ENCODE measurements around the gene KDM5B.

KDM5B gene

GRCh38 chr1:202711949-202712635 is 96.1 kb downstream of the KDM5B start:
- no peak for DNase-seq

DNA sequence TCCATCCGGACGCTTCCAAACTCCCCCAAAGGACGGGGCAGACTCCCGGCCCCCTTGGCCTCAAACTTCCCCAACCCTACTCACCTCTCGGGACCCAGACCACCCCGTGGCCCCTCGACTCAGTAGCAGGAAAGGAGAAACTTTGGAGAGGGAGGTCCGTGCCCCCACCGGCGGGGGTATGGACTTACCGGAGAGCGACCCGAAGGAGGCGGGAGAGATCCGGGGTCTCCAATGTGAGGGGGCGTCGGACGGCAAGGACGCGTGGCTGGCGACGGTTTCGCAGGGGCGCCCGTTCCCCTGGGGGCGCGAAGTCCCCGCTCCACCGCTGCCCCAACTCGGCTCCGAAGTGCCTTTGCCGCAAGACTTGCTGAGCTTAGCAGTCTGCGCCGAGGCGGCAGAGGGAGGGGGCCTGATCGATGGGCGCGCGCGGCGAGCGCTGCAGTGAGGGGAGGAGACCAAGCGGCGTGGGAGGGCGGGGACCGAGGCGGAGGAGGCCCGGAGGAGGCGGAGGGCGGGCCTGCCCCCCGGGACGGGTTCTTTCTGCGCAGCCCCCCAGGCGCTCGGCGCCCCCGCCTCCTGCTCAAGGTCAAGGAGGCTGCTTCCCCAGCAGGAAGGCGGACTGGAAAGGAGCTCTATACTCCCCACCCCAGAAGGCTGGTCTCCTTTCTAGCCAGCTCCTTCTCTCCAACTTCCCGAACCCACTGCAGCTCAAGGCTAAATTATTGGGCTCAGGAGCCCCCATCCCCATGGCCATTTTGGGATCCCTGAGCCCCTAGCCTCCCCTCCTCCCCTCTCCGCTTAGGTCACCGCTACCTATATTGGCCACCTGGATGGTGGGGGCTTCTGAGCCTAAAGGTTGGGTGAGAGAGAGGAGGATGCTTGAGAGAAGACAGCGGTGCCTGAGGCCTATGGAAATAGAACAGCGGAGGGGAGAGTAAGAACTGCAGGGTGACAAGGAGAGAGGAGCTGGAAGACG is 97.9 kb downstream of the KDM5B start, which contains the start of gene SYT2:
SYT2 (minus strand) TSS at position 385 of the 976 bp plus-strand sequence. CDS start 104,682 bp downstream, outside the sequence.
- DNase-seq: peak in 1 of 2 donors; percentile 41

DNA sequence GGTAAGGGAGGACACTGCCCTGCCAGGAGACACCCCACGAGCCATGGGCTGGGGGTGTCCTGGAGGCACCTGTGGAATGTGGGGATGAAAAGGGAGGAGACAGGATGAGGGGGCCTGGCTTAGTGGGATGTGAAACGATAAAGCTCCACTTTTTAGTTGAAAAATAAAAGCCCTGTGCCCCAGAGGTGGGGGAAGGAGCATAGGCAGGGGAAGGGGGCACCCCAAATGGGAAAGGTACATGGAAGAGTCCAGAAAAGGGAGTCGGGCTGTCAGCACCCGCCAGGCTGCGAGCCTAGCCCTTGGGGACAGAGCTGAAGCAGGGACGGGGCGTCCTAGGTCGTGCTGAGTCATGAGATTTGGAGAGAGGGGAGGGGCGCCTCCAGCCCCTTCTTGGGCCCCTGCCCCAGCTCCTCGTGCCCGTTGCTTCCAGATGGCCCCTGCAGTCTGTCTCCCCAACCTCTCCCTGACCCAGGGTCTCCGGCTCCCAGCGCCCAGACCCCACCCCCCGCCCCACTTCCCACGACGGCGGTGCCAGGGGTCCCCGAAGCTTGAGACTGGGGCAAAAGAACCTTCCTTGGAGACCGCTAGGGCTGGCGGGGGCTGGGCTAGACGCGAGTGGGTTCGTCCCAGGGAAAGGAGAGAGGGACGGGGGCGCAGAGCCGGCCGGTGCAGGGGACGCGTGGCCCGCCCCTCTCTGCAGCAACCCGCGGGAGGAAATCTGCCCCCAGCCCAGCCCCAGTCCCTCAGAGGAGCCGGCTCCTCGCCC is 98.8 kb downstream of the KDM5B start:
- no peak for DNase-seq

- DNase-seq: no peak
These were observed 99.6 kb downstream of the KDM5B start for GRCh38 chr1:202708456-202709275.

DNA sequence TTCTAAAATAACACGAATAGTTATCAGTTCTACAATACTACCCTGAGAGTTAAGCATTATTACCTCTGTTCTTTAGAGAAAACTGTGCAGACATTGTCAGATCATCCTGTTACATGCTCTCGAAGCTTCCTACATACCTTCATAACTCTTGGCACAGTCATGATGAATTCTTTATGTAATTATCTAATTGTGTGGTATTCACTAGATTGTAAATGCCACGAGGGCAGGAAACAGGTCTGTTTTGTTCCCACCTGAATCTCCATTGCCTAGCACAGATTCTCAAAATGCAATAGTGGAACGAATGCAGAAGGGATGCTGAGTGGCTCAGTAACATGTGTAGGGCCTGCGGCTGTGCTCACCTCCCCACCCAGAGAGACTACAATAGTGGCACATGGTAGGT is 101.4 kb downstream of the KDM5B start:
- no peak for DNase-seq

GRCh38 chr1:202704601-202705000 is 103.6 kb downstream of the KDM5B start:
- no peak for DNase-seq

- no peak for DNase-seq
These were observed 105.0 kb downstream of the KDM5B start for GRCh38 chr1:202703191-202703590.

- no peak for DNase-seq
These were observed 106.1 kb downstream of the KDM5B start for GRCh38 chr1:202702088-202702487.

GRCh38 chr1:202701200-202701599 is 107.0 kb downstream of the KDM5B start:
- DNase-seq: no peak

GRCh38 chr1:202700061-202700460 is 108.2 kb downstream of the KDM5B start:
- DNase-seq: no peak

- no peak for DNase-seq
These were observed 109.9 kb downstream of the KDM5B start for GRCh38 chr1:202698276-202698675.

- no peak for DNase-seq
These were observed 111.2 kb downstream of the KDM5B start for GRCh38 chr1:202697038-202697437.

- DNase-seq: no peak
These were observed 113.9 kb downstream of the KDM5B start for GRCh38 chr1:202694314-202694713.

DNA sequence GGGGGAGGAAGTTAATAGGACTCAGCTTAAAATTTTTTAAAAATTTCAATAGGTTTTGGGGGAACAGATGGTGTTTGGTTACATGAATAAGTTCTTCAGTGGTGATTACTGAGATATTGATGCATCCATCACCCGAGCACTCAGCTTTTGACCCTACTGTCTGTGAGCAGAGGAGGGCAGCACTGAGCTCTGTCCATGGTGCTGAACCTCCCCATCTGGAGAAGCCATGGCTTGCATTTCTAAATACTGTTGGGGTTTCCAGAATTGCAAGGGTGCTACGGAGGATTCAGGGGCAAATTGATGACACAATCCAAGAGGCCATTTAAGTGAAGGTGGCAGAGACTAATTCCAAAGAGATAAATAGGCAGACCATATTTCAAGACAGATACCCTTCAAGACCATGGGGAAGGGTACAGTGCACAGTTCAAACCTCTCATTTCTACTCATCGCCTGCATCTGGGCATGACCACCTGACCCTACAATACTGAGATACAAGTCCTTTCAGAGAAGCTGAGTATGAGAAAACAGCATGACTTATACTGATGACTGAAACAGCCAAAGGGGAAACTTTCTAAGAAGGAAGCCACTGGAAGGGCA is 115.2 kb downstream of the KDM5B start:
- peak; percentile 71 to 73 for DNase-seq

GRCh38 chr1:202691816-202692215 is 116.4 kb downstream of the KDM5B start:
- DNase-seq: no peak

DNA sequence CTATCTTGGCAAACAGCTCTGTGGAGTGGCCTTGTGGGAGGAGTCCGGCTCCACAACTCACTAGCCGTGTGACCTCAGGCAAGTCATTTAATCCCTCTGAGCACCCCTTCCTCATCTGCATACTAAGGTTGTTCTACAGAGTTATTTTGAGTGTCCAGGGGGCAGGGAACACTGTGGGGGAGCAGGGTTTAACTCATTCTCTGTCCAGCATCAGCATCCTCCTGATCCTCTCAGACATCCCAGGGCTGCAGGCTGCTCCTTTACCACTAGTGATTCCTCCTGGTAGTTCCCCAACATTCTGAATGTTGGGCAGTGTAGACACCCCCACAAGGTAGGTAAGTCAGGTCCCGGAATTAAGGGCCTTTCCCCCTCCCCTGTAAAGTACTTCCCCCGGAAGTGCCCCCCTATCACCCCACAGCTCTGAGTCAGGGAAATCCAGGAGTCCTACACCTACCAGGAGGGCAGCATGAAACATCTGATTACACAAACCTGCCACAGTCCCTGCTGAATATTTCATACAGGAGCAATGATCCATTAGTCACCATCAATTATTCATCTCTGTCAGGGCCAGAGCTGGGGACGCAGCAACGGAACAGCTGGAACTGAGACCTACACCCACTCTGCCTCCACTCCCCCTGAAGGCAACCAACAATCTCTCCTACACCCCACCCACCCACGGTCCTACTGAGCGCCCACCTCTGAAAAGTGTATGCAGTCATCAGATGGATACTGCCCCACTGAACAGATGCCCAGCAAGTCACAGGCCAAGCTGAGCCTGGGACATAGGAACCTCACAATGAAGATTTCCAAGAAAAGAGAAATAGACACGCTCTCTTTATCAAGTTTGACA is 118.5 kb downstream of the KDM5B start:
- DNase-seq: no peak

DNA sequence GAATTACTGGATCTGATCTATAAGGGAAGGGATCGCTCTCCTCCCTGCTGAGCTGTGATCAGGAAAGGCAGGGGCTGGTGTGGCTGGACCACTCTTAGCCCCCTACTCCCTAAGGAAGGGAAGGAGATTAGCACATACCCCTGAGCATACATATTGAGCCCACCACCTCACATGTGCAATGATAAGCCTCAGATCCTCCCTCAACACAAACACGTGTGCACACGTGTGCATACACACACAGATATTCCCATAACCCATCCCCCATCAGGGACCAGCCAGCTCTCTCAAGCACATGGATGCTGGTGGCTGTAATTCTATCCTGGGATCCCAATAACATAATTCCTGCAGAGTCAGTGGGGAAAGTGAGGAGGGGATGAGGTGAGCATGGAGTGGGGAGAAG is 119.1 kb downstream of the KDM5B start:
- no peak for DNase-seq

DNA sequence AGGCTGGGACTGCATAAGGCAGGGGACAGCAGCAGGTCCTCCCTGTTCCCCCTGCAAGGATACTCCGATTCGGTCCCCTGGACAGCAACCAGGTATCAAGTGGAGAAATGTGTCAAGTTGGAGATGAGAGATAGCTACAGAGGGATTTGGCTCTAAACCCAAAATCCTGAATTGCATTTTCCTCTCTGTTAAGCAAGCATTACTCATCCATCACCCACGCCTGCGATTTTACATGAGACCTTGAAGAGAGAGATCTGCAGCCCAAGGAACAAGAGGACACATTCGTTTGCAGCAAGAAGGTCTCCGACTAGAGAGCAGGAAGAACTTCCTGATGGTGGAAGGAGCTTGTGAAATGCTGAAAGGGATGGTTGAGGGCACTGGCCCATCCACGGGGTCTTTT is 119.8 kb downstream of the KDM5B start:
- no peak for DNase-seq

GRCh38 chr1:202687798-202688197 is 120.4 kb downstream of the KDM5B start:
- DNase-seq: no peak

GRCh38 chr1:202687370-202687769 is 120.9 kb downstream of the KDM5B start:
- DNase-seq: no peak

GRCh38 chr1:202685641-202686040 is 122.6 kb downstream of the KDM5B start:
- no peak for DNase-seq

Measured in stimulated activated CD4-positive, alpha-beta T cell treated with anti-CD3 and anti-CD28 coated beads, Interleukin-2, amount 100 ng/mL, for 24 hours (primary cell).